GM18519 (cell line): ENCODE data around the gene FAM228A.

Source experiments
- ATAC-seq: cut with Tn5 transposase; IDR thresholded peaks from one replicate; pipeline ENCODE4 v1.9.1; 2021; ENCODE audit warnings: mild to moderate bottlenecking, moderate library complexity; ENCODE audit not compliant: unreplicated experiment, low FRiP score

The FAM228A gene

GRCh38 chr2:24221343-24222050 lies 46.6 kb downstream of the FAM228A start:
- no peak for ATAC-seq

DNA sequence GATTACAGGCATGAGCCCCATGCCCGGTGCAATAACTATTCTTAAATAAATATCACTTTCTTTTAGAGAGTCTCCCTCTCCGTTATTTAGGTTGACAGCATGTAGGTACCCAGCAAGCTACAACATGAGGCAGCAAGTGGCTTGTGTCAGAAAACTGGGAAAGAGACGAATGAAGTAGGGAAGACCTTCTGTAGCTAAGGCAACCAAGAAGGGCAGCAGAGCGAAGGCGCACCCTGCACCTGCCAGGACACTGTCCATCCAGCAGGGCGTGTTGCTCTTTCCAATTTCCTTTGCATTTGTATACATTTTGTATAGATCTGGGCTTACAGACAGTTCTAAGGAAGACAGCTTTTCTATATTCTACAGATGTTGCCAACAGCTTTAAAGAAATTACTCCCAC lies 48.1 kb downstream of the FAM228A start:
- no peak for ATAC-seq

DNA sequence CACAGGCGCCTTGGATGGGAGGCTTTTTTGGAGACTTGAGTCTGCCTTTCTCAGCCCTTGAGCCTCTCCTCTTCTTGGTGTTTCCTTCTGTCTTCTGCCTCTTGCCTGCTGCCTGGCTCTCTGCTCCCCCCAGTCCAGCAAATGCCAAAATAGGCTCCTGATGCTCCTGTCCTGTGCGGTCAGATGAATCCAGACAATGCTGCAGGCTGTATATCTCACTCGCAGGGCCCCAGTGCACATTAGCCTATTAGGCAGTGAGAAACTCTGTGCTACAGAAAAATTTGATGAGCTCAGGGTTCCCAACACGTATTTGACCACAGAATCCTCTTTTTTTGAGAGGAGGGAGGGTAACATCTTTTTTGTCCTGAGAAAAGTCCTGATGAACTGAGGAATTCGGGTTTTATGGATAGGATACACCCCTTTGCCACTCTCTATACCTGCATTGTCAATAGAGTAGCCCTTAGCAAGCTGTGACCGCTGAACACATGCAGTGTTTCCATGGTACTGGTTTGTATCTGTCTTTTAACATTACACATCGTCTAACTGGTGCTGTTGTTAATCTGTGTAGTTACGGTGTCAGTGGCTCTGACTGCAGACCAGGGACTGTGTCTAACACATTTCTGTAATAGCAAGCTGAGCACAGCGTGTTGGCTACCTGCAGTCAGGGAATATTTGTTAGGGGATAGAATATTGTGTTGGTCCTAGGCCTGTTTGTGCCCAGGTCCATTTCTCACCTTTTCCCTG lies 50.8 kb downstream of the FAM228A start:
- no peak for ATAC-seq

DNA sequence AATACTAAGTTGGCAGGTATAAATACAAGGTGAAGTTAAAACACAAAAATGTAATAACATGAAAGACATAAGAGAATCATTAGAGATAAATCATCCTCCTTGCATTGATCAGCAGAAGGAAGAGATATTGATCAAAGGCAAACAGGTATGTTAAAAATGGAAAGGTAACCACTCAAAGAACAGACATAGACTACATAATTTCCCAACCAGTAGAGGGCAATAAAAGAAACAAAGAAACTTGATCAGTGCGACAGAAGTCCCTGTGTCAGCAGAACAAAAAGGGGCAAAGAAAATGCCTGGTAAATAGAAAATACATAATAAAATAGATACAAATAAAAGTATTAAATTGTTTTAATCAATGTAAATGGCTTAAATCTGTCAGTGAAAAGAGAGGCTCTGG lies 53.6 kb downstream of the FAM228A start:
- ATAC-seq, result no peak

DNA sequence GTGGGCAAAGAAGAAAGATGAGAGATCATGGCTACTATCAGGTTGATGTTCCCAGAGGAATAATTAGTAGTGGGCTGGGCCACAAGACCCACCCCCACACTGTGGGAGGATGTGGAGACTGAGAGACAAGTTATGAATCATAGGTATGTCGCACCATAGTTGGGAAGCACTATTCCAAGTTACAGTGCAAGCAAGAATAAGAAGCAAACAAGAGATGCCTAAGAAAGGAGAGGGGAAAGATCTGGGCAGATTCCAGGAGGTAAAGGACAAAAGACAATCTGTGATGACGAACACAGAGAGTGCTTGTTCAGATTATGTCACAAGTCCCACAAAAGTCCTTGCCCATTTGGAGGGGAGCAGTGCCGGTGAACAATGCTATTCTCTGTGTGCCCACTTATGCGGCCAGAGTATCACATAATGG lies 56.6 kb downstream of the FAM228A start:
- no peak for ATAC-seq

DNA sequence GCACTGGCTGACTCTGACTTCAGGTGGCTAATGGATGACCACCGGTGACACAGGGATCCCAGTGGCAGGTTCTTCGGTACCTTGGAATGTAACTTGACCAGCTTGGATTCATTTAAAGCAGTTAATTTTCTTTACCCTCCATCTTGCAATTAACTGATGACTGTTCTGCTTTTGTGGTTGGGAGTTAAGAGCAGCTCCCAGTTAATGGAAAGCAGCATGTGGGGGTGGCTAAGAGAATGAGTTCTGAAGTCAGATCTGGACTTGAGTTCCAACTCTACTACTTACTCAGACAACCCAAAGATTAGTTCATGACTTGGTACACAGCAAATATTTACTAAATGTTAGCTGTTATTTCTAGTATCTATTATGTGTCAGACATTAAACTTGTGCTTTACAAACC lies 58.5 kb downstream of the FAM228A start:
- no peak for ATAC-seq

DNA sequence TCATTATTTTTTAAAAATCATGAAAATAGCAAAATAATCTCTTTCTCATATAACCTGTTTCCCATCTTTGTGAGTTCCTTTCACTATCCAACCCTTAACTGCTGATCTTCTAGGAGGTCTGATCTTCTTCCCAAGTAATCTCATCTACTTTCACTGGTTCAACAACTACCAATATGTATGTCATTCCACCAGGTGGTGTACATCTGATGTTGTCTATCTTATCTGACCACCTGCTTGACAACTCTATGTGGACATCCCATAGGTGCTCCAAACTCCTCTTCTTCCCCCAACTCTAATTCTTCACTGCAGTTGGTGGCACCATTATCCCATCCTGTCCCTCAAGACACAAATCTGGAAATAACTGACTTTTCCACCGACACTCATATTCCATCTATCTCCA lies 62.5 kb downstream of the FAM228A start:
- no peak for ATAC-seq

DNA sequence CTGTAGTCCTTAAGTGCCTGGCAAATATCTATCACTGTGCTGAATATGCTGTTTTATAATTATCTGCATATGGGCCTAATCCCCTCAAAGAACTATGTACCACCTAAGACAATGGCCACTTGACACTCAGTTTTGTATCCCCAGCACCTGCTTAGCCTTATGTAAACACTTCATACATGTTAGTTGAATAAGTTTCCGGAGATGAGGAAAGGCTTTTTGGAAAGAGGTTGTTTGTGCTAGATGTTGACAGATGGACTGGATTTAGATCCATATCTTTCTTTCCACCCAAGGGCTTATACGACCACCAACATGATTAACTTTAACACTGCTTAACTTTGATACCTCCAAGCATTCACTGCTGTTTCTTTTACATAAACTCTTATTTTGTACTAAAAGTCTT lies 63.3 kb downstream of the FAM228A start:
- no peak for ATAC-seq

- no peak for ATAC-seq
These were observed 64.7 kb downstream of the FAM228A start for GRCh38 chr2:24239553-24239952.
